Measurements from ENCODE around the gene SLAIN2. TPM values are rescaled to one million over a fixed set of nuclear protein-coding genes. Genes with fewer than 3 reads are reported as not detected.
"Not testable (repeated sequence)": the region's sequence is repeated elsewhere in the genome, so short reads cannot be mapped to it uniquely, and the experiment has no call there.

Gene SLAIN2
- 62.9 and 152 TPM in 2 replicates for total RNA-seq
- 43.2 TPM for polyA plus RNA-seq (2012)

GRCh38 chr4:48340965-48341775, at the start of gene SLAIN2:
Gene SLAIN2 (plus strand): TSS chr4:48341529. CDS start chr4:48341740, 211 bp downstream.
- peak; percentile 98 for DNase-seq (ENCODE audit: low read depth)

DNA sequence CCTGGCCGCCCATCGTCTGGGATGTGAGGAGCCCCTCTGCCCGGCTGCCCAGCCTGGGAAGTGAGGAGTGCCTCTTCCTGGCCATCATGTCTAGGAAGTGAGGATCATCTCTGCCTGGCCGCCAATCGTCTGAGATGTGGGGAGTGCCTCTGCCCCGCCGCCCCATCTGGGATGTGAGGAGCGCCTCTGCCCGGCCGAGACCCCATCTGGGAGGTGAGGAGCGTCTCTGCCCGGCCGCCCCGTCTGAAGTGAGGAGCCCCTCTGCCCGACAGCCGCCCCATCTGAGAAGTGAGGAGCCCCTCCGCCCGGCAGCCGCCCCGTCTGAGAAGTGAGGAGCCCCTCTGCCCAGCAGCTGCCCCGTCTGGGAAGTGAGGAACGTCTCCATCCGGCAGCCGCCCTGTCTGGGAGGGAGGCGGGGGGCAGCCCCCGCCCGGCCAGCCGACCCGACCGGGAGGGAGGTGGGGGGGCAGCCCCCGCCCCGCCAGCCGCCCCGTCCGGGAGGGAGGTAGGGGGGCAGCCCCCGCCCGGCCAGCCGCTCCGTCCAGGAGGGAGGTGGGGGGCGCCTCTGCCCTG, 49.0 kb upstream of the SLAIN2 start:
- DNase-seq (ENCODE audit: low read depth) = not testable (repeated sequence)

DNA sequence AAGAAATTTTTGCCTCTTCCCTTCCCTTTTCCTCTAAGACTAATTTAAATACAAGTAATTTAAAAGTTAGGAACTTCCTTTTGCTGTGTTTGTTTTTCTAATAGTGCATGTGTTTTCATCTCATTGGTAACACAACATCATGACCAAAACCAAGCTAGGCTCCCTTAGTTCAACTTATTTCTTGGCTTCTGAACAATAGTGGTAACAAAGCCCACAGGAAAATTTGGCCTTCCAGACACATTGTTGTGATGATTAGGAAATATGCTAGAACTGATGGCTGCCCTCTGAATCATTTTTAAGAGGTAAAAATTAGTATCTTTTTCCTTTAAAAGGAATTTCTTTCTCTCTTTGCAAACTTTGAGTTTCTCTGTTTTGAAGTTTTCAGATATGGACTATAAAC, 46.2 kb upstream of the SLAIN2 start:
- DNase-seq (ENCODE audit: low read depth) = peak; percentile 32

DNA sequence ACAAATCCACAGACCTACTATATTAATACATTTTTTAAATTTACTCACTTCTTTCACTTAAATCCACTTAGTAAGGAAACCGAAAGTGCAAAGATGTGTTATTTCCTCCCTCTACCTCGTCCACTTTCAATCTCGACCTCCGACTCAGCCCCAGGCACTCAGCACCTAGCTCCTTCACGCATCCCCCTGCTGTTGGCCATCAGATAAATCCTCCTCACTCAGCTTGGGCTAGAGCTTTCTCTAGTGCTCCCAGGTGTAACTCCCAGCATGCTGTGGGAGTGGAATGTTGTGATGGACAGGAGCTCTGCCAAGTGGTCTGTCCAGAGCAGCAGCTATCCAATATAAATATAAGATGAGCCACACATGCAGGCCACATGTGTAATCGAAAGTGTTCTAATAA, 45.0 kb upstream of the SLAIN2 start:
- DNase-seq (ENCODE audit: low read depth) = no peak

DNA sequence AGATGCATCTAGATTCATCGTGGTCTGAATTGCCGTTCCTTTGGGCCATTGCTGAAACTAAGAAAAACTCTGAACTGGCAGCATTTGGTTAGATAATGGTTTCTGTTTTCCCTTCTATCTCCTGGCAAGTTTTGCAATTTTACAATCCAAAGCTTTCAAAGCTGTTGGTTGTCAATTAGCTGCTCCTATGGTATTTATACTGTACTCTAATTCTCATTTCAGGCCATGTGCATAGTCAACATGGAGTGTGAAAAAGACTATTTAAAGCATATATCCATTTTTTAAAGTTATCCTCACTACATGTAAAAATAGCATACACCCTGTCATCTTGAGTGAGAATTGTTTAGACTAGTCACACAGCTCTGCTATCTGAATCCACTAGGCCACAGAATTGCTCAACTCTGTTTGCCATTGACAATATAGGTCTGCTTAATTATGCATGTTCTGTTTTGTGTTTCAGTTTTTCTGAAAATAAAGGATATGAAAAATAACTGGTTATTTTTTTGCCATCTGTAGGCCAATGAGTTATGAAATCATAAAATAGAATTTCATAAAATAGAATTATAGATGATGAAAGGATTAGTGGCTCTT, 44.0 kb upstream of the SLAIN2 start:
- DNase-seq (ENCODE audit: low read depth) = peak; percentile 11

GRCh38 chr4:48299560-48299959, 41.8 kb upstream of the SLAIN2 start:
- DNase-seq (ENCODE audit: low read depth) = no peak

GRCh38 chr4:48300004-48300403, 41.3 kb upstream of the SLAIN2 start:
- DNase-seq (ENCODE audit: low read depth) = no peak

DNA sequence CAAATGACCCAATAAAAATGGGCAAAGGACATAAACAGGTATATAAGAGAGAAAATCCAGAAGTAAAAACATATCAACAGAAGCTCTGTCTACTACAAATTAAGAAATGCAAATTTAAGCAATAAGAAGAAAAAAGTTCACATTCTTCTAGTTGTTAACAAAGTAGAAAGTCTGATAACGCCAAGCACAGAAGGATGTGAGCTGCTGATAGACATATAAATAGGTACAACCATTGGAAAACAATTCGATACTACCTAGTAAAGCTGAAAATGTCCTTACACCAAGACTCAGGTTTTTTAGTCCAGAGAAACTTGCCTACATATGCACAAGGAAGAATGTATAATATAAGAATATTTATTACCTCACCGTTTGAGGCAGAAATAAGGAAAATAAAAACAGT, 35.8 kb upstream of the SLAIN2 start:
- DNase-seq (ENCODE audit: low read depth) = no peak

- no peak for DNase-seq (ENCODE audit: low read depth)
Measured at GRCh38 chr4:48307528-48307927, 33.8 kb upstream of the SLAIN2 start.

- no peak for DNase-seq (ENCODE audit: low read depth)
Measured at GRCh38 chr4:48308901-48309300, 32.4 kb upstream of the SLAIN2 start.

DNA sequence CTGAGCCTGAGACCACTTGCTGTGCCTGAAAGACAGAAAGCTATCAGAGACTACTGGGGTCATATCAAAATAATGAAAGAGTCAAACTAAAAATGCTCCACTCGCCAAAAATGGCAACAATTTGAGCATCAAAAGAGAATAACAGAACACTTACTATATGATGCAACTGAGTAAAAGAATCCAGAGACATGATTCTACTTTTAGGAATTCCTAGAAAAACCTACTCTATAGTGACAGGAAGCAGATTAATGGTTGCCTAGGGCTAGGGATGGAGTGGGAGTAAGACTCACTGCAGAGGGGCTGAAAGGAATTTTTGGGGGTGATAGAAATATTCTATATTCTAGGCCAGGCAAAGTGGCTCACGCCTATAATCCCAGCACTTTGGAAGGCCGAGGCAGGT, 29.4 kb upstream of the SLAIN2 start:
- DNase-seq (ENCODE audit: low read depth) = no peak

GRCh38 chr4:48314746-48315145, 26.6 kb upstream of the SLAIN2 start:
- not testable (repeated sequence) for DNase-seq (ENCODE audit: low read depth)

DNA sequence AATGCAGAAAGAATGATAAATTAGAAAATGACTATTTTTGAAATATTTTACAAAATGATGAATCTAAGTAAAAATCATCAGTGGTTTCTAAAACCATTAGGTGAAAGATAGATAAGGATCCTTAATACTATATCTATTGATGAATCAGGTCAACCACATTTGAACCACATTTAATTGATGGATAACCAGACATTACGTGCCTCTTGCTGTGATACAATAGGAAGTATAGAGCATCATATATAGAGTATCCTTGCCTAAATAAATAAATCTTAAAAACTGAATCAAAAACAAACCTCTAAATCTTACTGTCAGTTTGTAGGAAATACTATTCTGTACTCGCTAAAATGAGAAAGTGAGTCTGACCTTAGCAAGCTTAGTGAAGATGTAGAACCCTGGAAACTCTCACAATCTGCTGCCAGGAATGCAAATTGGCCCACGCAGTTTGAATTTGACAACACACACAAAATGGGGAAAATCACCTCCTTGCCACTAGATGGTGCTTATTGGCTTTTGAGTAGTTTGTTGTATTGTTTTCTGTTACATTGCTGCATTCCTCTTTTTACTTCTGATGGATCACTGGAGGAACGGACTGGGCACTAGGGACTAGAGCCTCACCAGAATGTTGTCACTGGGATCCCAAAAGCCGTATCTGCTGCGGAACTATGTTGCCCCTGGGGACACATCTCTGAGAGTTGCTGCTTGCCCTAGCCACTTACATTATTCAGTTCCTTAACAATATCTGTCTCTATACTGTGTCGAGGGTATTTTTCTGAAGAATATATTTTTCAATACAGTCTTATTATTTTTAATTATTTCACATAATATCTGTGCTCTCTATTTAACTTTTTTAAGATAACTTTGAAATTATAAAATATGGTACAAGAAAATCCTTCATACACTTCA, 25.4 kb upstream of the SLAIN2 start:
- DNase-seq (ENCODE audit: low read depth) = peak; percentile 68

DNA sequence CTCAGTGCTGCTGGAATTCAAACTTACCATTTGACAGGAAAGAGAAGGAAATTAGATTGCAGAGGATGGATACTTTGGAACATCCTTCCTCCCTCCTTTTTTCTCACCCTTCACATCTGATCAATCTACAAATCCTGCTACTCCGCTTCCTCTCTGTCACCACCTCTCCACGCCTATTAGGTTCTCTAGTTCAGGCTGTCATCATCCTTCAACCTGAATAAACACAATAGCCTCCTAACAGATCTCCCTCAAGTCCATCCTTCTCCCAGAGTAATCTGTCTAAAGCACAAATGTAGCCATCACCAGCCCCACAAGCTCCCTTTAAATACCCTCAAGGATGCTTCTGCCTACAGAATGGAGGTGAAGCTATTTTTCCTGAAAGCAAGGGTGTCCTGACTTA, 20.0 kb upstream of the SLAIN2 start:
- DNase-seq (ENCODE audit: low read depth) = no peak

DNA sequence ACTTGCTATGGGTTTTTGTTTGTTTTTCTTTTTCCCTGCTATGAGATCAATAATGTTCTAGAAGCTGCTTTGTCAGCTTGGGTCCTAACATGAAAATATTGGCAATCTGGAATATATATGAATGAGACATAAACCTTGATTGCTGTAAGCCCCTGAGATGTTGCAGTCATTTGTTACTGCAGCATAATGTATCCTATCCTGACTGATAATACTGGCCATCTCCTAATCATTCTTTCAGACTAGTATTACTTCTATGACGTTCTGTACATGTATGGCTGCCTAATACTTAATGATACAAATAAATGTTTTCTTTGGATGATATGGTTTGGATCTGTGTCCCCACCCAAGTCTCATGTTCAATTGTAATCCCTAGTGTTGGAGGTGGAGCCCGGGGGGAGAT, 19.3 kb upstream of the SLAIN2 start:
- DNase-seq (ENCODE audit: low read depth) = no peak

DNA sequence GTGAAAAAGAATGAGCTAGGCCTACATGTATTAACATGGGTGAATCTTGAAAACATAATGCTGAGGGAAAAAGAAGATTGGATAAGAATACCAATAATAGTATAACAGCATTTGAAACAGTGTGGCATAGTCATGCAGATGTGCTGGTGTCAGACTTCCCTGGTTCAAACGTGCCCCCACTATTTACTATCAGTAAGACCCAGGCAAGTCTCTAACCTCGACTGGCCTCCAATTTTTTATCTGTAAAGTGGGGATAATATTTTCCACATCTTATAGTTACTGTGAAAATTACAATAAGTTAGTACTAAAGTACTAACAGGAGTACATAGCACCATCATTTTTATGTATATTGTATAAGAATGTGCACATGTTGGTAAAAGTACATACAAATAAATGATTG, 17.0 kb upstream of the SLAIN2 start:
- no peak for DNase-seq (ENCODE audit: low read depth)

DNA sequence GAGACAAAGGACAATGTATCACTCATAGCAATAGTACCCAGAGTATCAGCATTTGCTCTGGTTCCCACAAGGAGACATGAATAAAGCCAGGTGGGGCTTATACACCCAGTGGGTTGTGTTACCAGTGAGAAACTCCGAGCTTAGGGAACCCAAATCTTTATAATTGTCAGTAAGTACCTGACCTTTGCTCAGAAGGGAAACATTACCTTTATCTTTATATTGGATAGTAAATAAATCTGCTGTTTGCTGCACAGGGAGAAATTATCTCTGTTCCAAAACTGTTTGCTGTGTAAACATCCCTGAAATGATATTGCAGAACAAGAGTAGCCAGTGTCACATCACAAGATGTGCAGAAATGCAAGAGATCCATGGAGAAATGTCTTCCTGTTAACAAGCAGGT, 12.1 kb upstream of the SLAIN2 start:
- DNase-seq (ENCODE audit: low read depth) = peak; percentile 40

GRCh38 chr4:48329976-48330375, 11.4 kb upstream of the SLAIN2 start:
- peak; percentile 90 for DNase-seq (ENCODE audit: low read depth)

- peak; percentile 89 for DNase-seq (ENCODE audit: low read depth)
Measured at GRCh38 chr4:48331577-48332330, 9.6 kb upstream of the SLAIN2 start.

GRCh38 chr4:48332661-48333060, 8.7 kb upstream of the SLAIN2 start:
- DNase-seq (ENCODE audit: low read depth) = no peak

- DNase-seq (ENCODE audit: low read depth) = no peak
Measured at GRCh38 chr4:48333587-48333986, 7.7 kb upstream of the SLAIN2 start.
